Measurements from ENCODE around the gene TGFBR3.

GRCh38 chr1:91733108-91733710 is 152.7 kb downstream of the TGFBR3 start:
- TF ChIP-seq CTCF (IDR thresholded peaks at IDR 0.05) = no peak
- no peak for TF ChIP-seq SIN3A (IDR thresholded peaks at IDR 0.05; ENCODE audit: borderline replicate concordance, insufficient read depth, low read depth, low read length)

All from Panc1 (cell line).